ENCODE data around the gene ZKSCAN3.
"Not testable (repeated sequence)": the region's sequence is repeated elsewhere in the genome, so short reads cannot be mapped to it uniquely, and the experiment has no call there.

The ZKSCAN3 gene

DNA sequence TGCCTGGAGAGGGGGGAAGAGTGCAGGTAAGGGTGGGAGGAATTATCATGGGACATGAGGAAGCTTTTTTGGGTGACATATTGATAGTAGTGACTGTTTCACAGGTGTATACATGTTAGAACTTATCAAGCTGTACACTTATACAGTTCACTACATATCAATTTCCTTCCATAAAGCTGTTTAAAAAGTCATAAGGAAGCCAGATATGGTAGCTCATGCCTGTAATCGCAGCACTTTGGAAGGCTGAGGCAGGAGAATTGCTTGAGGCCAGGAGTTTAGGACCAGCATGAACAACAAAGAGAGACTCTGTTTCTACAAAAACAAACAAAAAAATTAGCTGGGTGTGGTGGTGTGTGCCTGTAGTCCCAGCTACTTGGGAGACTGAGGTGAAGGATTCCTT lies 28.1 kb downstream of the ZKSCAN3 start:
- no peak for DNase-seq

DNA sequence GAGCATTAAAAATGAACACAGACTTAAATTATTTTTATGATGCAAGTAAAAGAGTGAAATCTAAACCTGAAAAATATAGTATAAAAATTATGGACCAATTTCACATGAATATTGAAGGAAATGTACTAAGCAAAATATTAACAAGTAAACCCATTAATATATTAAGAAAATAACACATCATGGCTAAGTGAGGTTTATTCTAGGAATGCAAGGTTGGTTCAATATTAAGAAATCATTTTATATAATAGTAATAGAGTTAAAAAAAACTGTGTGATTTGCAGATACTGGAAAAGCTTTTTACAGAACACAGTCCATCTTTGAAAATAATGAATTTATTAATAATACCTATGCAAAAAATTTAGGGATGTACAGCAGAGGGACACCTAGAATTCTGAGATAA lies 28.9 kb downstream of the ZKSCAN3 start:
- no peak for DNase-seq

DNA sequence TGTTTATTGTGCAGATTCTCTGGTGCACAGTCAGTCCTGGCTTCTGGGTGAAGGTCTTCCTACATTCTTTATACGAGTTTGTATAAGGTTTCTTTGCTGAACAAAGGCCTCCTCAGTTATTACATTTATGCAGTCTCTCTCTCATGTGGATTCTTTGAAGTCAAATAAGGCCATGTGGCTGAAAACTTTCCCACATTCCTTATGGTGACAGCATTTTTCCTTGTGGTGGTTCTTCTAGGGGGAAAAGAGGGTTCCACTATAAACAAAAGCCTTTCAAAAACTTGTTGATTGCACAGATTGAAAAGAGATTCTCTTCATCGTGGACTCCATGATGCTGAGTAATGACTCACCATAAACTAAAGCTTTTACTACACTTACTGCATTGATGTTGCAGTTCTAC lies 30.6 kb downstream of the ZKSCAN3 start:
- no peak for DNase-seq

DNA sequence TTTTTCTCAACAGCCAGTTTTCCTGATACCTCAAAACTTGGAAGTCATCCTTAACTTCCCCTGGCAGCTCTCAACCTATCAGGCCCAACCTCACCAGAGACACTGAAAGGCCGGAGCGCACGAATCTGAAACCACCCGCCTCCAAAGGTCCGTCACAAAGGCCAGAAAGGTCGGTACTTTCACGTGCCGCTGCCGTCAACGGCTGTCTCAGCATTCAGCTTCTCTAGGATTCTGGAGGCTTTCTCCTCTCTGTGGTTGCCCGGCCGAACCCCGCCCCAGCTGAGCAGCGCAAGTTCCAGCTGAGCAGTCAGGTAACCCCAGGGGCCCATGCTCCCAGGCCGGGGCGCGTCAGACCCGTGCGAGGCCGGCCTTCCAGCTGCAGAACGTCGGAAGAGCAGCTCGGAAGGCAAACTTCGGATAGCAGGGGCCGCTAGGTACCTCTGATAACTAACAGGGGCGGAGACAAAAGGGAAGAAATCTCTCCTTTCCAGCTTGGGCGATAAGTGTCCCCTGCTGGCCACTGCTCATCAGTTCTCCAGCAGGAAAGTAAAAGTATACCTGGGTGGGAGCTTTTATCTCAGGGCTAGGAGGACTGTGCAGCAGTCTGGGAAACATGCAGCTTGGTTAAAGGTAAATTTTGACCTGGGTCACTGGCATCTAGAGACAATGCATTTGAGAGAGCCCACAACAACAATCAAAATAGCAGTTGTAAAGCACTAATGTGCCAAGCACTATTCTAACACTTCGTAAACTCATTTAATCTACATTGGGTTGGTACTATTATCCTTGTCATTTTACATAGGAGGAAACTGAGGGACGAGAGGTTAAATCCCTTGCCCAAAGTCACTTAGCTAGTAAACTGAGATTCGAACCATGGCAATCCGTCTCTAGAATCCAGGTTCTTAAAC lies 33.7 kb downstream of the ZKSCAN3 start:
- peak; percentile 67 for DNase-seq

DNA sequence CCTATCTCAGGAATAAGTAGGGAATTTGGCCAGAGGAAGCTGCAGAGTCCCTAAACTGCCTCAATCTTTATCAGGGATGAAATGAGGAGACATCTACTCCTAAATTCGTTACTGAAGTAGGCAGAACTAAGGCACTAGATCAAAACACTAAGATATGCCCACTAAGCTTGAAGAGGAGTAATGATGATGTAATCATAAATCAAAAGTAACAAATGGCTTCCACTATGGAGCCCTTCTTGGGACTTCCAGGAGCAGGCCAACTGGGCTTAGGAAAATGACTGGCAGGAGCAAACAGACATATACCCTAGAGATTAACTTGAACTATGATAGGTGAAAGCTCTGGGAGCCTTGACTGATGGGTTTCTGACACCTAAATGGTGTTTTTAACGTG lies 34.4 kb downstream of the ZKSCAN3 start:
- no peak for DNase-seq

DNA sequence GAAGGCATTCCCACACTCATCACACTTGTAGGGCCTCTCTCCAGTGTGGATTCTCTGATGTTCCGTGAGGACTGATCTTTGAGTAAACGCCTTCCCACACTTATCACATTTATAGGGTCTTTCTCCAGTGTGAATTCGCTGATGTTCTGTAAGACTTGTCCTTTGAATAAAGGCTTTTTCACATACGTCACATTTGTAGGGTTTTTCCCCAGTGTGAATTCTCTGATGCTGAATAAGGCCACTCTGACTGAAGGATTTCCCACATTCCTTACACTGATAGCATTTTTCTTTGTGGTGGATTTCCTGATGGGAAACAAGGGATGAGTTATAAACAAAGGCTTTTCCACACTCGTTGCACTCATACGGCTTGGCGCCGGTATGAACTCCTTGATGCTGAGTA lies 40.9 kb downstream of the ZKSCAN3 start:
- no peak for DNase-seq

DNA sequence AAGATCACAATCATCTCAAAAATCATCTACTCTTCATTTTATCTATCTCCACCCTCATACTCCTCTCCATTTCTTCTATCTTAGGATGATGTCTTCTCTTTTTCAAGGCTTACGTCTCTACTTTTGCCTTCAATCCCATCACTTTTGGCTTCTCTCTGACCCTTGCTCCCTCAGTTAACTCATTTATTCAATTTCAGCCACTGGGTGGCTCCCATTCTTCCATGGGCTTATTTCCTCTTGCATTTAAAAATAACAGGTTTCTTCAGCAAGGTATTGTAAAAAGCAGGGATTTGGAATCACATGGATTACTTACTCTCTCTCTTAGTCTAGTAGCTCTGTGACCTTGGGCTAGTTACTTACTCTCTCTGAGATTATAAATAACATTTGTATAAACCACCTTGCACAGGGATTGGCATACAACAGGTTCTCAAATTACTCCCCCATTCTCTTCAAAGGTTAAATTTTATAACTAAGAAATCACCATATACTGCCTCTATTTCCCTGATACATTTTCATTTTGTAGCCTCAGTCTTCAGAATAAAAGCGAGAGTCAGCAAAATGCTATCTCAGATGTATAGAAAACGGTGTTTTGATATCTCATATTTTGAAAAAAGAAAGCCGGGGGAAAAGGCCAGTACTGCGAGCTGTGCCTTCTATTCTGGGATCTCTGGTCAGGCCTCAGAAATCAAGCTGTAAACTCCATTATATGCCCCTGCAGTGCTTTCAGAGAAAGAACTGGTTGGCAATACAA lies 44.3 kb downstream of the ZKSCAN3 start:
- DNase-seq: no peak

DNA sequence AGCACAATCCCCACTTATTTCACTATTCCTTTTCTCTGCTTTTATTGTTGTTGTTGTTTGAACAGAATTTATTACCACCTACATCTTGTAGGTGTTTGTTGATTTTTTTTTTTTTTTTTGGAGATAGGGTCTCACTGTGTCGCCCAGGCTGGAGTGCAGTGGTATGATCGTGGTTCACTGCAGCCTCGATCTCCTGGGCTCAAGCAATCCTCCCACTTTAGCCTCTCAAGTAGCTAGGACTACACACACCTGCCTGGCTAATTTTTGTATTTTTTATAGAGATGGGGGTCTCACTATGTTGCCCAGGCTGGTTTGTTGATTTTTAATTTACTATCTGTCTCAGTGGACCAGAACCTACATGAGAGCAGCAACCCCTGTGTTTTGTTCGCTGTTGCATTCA lies 46.2 kb downstream of the ZKSCAN3 start:
- DNase-seq: no peak

DNA sequence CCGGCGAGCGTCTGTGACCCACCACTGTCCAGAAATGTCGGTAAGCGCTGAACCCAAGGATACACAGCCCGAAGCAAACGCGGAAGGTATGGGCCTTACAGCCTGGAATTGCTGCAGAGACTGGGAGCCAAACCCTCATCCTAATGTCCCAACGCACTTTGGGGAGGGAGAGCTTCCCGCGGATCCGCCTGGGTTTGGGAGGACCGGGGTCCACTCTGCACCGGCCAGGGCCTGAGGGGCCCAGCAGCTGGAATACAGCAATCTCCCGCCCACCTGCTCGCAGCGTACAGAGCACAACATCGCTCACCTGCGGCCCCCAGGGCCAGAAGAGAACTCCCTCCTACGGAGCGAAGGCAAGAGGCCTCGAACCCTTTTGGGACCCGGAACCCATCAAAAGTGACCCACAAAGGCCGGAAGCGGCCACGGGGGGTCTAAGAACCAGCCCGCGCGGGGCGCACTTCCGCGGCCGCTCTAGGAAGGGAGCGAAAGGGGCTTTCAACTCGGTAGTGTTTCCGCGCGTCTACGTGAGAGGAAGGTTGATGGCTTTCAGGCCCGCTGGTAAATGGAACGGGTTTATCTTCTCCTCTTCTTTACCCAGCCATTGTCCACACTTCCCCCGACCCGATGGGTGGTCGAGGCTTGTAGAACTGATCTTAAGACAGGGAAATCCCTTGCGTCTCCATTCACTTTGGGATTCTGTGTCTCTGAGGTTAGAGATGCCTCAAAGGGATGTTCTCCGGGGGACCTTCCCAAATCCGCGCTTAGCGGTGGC lies 49.8 kb downstream of the ZKSCAN3 start, which contains the start of gene ZSCAN12:
Gene ZSCAN12, minus strand, starts transcription at position 398 of the 772 bp plus-strand sequence. CDS start 1,342 bp downstream, outside the sequence.
- DNase-seq: peak; percentile 90

DNA sequence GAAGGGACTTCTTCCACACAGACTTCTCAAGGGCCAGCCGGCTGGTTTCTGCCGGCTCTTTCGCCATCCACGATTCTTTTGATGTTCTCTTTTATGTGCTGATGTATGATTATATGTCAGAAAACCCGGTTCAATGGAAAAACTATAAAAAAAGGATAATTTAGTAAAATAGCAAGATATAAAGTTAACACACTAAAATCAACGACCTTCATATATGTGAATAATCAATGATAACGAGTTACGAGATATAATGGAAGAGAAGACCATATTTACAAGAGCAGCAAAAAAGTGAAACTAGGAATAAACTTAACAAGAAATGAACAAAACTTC lies 50.3 kb downstream of the ZKSCAN3 start:
- DNase-seq: no peak

DNA sequence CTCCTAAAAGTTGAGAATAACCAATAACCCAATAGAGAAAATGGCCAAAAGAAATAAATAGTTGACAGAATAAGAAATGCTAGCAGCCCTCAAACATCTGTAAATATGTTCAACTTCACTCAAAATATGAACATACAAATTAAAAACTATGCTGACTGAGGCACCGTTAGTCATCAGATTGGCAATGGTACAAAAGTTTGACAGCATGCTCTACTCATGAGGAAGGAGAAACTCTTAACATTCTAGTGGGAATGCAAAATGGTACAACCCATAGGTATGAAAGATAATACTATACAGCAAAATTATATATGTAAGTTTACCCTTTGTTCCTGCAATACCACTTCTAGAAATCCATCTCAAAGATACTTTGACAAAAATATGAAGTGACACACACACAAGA lies 51.4 kb downstream of the ZKSCAN3 start:
- DNase-seq: peak; percentile 15

DNA sequence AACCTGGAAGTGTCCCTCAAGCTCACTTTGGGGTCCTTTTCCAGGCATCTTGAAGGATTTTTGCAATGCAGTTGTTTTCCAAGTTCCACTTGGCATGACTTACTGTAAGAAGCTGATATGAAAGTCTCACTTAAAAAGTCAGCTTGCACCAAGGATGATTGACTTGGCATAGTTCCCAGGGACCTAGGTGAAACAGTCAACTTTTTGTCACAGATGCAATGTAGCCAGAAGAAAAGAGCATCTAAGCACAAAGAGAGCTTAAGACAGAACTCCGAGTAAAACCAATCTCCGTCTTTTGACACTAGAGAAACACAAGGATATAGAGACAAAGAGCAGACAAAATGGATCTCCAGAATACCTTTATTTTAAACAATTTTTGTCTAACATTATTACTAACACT lies 52.5 kb downstream of the ZKSCAN3 start:
- no peak for DNase-seq

DNA sequence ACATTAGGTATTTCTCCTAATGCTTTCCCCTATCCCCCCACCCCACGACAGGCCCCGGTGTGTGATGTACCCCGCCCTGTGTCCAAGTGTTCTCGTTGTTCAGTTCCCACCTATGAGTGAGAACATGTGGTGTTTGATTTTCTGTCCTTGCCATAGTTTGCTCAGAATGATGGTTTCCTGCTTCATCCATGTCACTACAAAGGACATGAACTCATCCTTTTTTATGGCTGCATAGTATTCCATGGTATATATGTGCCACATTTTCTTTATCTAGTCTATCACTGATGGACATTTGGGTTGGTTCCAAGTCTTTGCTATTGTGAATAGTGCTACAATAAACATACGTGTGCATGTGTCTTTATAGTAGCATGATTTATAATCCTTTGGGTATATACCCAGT lies 54.2 kb downstream of the ZKSCAN3 start:
- not testable (repeated sequence) for DNase-seq

DNA sequence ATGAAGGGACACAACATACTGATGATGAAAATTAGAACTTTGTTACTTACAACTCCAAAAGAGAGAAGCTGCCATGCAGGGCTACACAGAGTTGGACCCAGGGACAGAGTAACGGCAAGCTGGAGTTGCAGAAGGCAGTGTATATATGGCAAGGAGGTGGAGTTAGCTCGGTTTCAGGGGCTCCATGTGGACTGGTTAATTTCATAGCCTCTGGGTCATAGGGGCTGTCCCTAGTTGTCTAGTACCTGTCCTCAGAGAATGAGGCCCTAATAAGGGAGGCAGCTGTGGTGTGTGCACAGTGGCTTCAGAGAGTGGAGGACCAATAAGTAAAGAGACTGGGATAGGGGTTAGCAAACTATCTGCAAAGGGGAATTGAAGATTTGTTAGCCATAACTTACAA lies 57.7 kb downstream of the ZKSCAN3 start:
- DNase-seq: no peak

DNA sequence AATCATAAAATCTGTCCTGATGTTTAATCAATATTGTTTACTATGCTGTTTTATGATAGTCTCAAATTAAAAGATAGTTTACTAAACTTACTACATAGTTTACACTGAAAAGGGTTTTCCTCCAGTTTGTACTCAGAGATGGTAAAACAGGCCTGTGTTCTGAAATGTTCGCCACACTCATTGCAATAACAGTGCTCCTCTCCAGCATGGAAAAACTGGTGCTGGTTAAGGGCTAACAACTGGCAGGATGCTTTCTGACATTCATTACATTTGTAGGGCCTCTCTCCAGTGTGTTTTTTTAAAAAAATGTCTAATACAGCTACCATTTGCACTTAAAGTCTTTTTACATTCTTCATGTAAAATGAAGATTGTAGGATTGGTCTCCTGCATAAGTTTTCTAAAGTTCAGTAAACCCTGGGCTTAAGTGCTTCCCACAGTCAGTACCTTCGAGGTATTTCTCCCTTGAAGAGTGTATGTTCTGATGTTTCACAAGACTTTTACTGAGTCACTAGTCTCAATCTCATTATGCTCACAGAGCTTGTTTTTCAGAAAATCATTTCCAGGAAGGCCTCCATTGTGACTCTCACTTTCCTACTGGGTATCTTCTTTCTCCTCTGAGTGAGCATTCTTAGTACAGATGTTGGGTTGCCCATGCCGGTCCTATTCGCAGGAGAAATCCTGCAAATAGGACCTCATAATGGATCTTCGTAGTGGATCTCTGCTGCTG lies 58.5 kb downstream of the ZKSCAN3 start:
- DNase-seq: no peak

DNA sequence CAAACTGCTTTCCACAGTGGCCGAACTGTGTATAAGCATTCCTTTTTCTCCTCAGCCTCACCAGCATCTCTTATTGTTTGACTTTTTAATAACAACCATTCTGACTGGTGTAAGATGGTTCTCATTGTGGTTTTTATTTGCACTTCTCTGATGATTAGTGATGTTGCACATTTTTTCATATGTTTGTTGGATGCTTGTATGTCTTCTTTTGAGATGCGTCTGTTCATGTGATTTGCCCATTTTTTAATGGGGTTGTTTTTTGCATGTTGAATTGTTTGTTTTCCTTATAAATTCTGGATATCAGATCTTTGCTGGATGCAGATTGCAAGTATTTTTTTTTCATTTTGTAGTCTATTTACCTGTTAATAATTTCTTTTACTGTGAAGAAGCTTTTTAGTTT lies 61.0 kb downstream of the ZKSCAN3 start:
- DNase-seq: no peak

DNA sequence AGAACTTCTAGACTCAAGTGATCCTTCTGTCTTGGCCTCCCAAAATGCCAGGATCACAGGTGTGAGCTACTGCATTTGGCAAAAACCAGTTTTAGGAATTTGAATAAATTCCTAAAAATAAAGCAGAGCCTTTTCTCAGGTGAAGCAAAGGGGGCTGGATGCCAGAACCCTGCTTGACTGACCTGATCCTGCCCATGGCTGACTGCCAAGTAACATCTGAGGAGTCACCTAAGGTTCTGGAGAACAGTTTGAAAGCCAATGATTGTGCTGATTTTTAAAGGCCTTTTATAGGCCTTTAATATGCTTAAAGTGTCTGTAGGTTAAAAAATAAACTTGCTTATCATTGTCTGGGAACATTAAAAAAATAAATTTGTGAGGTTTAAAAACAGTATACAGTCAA lies 63.9 kb downstream of the ZKSCAN3 start:
- no peak for DNase-seq
